Activated T-helper 9 cell treated with anti-CD3 and anti-CD28 coated beads, Interleukin-2, amount 50 U/mL, for 16 hours (primary cell): ENCODE measurements around the gene SMIM45.

Experiments
- DNase-seq: peaks from one replicate; pipeline ENCODE4 v3.0.0-alpha.2; 2020; ENCODE audit warnings: low read depth

Gene SMIM45

DNA sequence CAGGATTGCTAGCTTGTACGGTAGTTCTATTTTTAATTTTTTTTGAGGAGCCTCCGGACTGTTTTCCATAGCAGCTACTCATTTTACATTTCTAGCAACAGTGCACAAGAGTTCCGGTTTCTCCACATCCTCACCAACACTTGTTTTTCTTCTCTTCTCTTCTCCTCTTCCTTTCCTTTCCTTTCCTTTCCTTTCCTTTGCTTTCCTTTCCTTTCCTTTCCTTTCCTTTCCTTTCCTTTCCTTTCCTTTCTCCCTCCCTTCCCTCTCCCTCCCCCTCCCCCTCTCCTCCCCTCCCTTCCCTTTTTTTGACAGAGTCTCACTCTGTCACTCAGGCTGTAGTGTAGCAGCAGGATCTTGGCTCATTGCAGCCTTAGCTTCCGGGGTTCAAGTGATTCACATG lies 56.0 kb downstream of the SMIM45 start:
- no peak for DNase-seq
